WTC11 (cell line): ENCODE measurements around the gene FMC1. TPM values are rescaled to one million over a fixed set of nuclear protein-coding genes. Genes with fewer than 3 reads are reported as not detected.

ENCODE experiments used
- ATAC-seq: fragments of 200-7000 bp; cut with Tn5 transposase; 2 replicates; pipeline ENCODE4 v1.10.0; 2021; ENCODE audit warnings: mild to moderate bottlenecking, moderate library complexity
- CTCF ChIA-PET: fragments of 300-600 bp; sonication (Branson Sonifier 250); formaldehyde crosslinking; loops from one replicate; lab custom pipeline; 2021; ENCODE audit warnings: antibody characterized with exemption; lab: Charles Lee
- POLR2A ChIA-PET: fragments of 350-600 bp; sonication (Branson Sonifier 250); formaldehyde crosslinking; loops from one replicate; lab custom pipeline; 2021; ENCODE audit warnings: antibody characterized with exemption; lab: Charles Lee
- DNase-seq: peaks from one replicate; pipeline ENCODE4 v3.0.0; 2021; ENCODE audit warnings: low spot score
- H3K27ac Mint-ChIP-seq: 2 replicates; pipeline ENCODE4 v1.8.0; 2021; ENCODE audit warnings: mixed read lengths
- H3K27me3 Mint-ChIP-seq: 2 replicates; pipeline ENCODE4 v1.8.0; 2021; ENCODE audit warnings: low read depth, mild to moderate bottlenecking, moderate library complexity, mixed read lengths
- H3K36me3 Mint-ChIP-seq: 2 replicates; pipeline ENCODE4 v1.8.0; 2021; ENCODE audit warnings: mixed read lengths
- H3K4me1 Mint-ChIP-seq: 2 replicates; pipeline ENCODE4 v1.8.0; 2022; ENCODE audit warnings: mixed read lengths
- H3K4me3 Mint-ChIP-seq: 2 replicates; pipeline ENCODE4 v1.8.0; 2021; ENCODE audit warnings: mild to moderate bottlenecking, moderate library complexity, mixed read lengths
- H3K9me3 Mint-ChIP-seq: 2 replicates; pipeline ENCODE4 v1.8.0; 2021; ENCODE audit warnings: mixed read lengths
- AFF4 ChIP-seq: sonication (generic); formaldehyde crosslinking; IDR thresholded peaks from 2 replicates; pipeline ENCODE4 v1.8.1; 2023; ENCODE audit warnings: mild to moderate bottlenecking, missing genetic modification reagents, borderline replicate concordance
- ARID4B ChIP-seq: sonication (generic); formaldehyde crosslinking; IDR thresholded peaks from 2 replicates; pipeline ENCODE4 v1.8.0; 2023; ENCODE audit warnings: missing genetic modification reagents, mild to moderate bottlenecking, borderline replicate concordance
- CDX4 ChIP-seq: fragments of 250-450 bp; sonication (Bioruptor Pico); IDR thresholded peaks from 2 replicates; pipeline ENCODE4 v1.9.0; 2021; ENCODE audit warnings: moderate library complexity, mild to moderate bottlenecking, inconsistent platforms, borderline replicate concordance
- CREM ChIP-seq: sonication (generic); formaldehyde crosslinking; IDR thresholded peaks from 2 replicates; pipeline ENCODE4 v1.8.1; 2022; ENCODE audit warnings: mild to moderate bottlenecking, missing genetic modification reagents, moderate library complexity
- E2F1 ChIP-seq: sonication (generic); formaldehyde crosslinking; IDR thresholded peaks from 2 replicates; pipeline ENCODE4 v1.8.0; 2022; ENCODE audit warnings: mild to moderate bottlenecking, missing genetic modification reagents
- ELF4 ChIP-seq: sonication (generic); formaldehyde crosslinking; IDR thresholded peaks from 2 replicates; pipeline ENCODE4 v1.8.1; 2022; ENCODE audit warnings: low read depth, mild to moderate bottlenecking, moderate library complexity, missing genetic modification reagents
- GRHL2 ChIP-seq: fragments of 250-450 bp; sonication (Bioruptor Pico); IDR thresholded peaks from 2 replicates; pipeline ENCODE4 v1.8.0; 2022; ENCODE audit warnings: mild to moderate bottlenecking, moderate library complexity; ENCODE audit not compliant: insufficient replicate concordance, severe bottlenecking
- HMGA2 ChIP-seq: fragments of 250-450 bp; sonication (Bioruptor Pico); IDR thresholded peaks from 2 replicates; pipeline ENCODE4 v1.4.0; 2021; ENCODE audit warnings: mild to moderate bottlenecking, moderate library complexity
- HMGXB4 ChIP-seq: sonication (generic); formaldehyde crosslinking; IDR thresholded peaks from 2 replicates; pipeline ENCODE4 v1.8.1; 2023; ENCODE audit warnings: mild to moderate bottlenecking, moderate library complexity, missing genetic modification reagents
- KAT7 ChIP-seq: sonication (generic); formaldehyde crosslinking; IDR thresholded peaks from 2 replicates; pipeline ENCODE4 v1.8.1; 2023; ENCODE audit warnings: missing genetic modification reagents, mild to moderate bottlenecking, borderline replicate concordance
- MXD4 ChIP-seq: fragments of 250-450 bp; sonication (Bioruptor Pico); IDR thresholded peaks from 2 replicates; pipeline ENCODE4 v1.8.0; 2021; ENCODE audit warnings: mild to moderate bottlenecking, moderate library complexity, borderline replicate concordance
- OVOL2 ChIP-seq: fragments of 250-450 bp; sonication (Bioruptor Pico); IDR thresholded peaks from 2 replicates; pipeline ENCODE4 v1.9.0; 2021; ENCODE audit warnings: mild to moderate bottlenecking, borderline replicate concordance
- PREB ChIP-seq: sonication (generic); formaldehyde crosslinking; IDR thresholded peaks from 2 replicates; pipeline ENCODE4 v1.8.1; 2022; ENCODE audit warnings: mild to moderate bottlenecking, missing genetic modification reagents, moderate library complexity, borderline replicate concordance
- USF2 ChIP-seq: sonication (generic); formaldehyde crosslinking; IDR thresholded peaks from 2 replicates; pipeline ENCODE4 v1.8.1; 2023; ENCODE audit warnings: mild to moderate bottlenecking, missing genetic modification reagents, moderate library complexity
- ZBTB21 ChIP-seq: sonication (generic); formaldehyde crosslinking; IDR thresholded peaks from 2 replicates; pipeline ENCODE4 v1.8.1; 2023; ENCODE audit warnings: mild to moderate bottlenecking, missing genetic modification reagents, borderline replicate concordance
- ZNF512 ChIP-seq: sonication (generic); formaldehyde crosslinking; IDR thresholded peaks from 2 replicates; pipeline ENCODE4 v1.8.1; 2022; ENCODE audit warnings: missing genetic modification reagents, borderline replicate concordance
- total RNA-seq: library from RNA; stranded (reverse); gene quantifications from 3 replicates; pipeline ENCODE4 v1.2.3, GENCODE V29; 2021

Gene FMC1
- total RNA-seq, 1 experiment from 2014 or later = 16.3 TPM

GRCh38 chr7:139329119-139329518, 12.0 kb upstream of the FMC1 start:
- Mint-ChIP-seq H3K4me3 (no peak overlapping the region), H3K9me3 (no peaks in the 10 kb centered on the region), H3K27ac (no peak overlapping the region), H3K4me1 (no peaks in the 10 kb centered on the region), H3K27me3 (no peaks in the 10 kb centered on the region), H3K36me3 (no peaks in the 10 kb centered on the region)
- no peak for TF ChIP-seq CDX4 (CRISPR knock-in tag)
- TF ChIP-seq KAT7 (CRISPR knock-in tag) = no peak
- TF ChIP-seq PREB = no peak
- no peak for TF ChIP-seq HMGA2
- no peak for TF ChIP-seq AFF4 (CRISPR knock-in tag)
- TF ChIP-seq ZNF512 = no peak
- TF ChIP-seq E2F1 (CRISPR knock-in tag) = no peak
- TF ChIP-seq ZBTB21 = no peak
- DNase-seq (no peak), ATAC-seq (no peak)
- POLR2A ChIA-PET = no interaction called here
- CTCF ChIA-PET = interaction anchor here (1.1 to 1.4 kb wide), 3 partner anchors 7 to 312 kb away, joined by 3 to 5 read pairs (median 4); no protein-coding TSS in a partner anchor

- H3K27me3 Mint-ChIP-seq = no peaks in the 10 kb centered on the region
- ATAC-seq (no peak), DNase-seq (no peak)
- H3K4me3 Mint-ChIP-seq = no peak overlapping the region
- ChIA-PET CTCF (interaction anchor here (1.3 to 1.4 kb wide), 2 partner anchors 9 to 10 kb away, joined by 4 to 5 read pairs; no protein-coding TSS in a partner anchor), POLR2A (no interaction called here)
- no peak overlapping the region for H3K27ac Mint-ChIP-seq
- no peaks in the 10 kb centered on the region for H3K9me3 Mint-ChIP-seq
- H3K36me3 Mint-ChIP-seq = no peaks in the 10 kb centered on the region
- no peaks in the 10 kb centered on the region for H3K4me1 Mint-ChIP-seq
- TF ChIP-seq CREM (CRISPR knock-in tag) (no peak), HMGA2 (no peak), USF2 (CRISPR knock-in tag) (no peak), MXD4 (CRISPR knock-in tag) (no peak), ELF4 (CRISPR knock-in tag) (no peak), ARID4B (no peak), OVOL2 (CRISPR knock-in tag) (no peak), HMGXB4 (CRISPR knock-in tag) (no peak), GRHL2 (CRISPR knock-in tag) (no peak)
Measured at GRCh38 chr7:139330333-139331030, 10.7 kb upstream of the FMC1 start.
